Endothelial cell of umbilical vein (primary cell): Measurements from ENCODE around the gene CDC37L1. TPM values are rescaled to one million over a fixed set of nuclear protein-coding genes. Genes with fewer than 3 reads are reported as not detected.

Source experiments
- BruUV-seq: library from RNA; stranded (reverse); fragments of 400-500 nt; replicated peaks from 2 replicates; lab custom pipeline; 2021; lab: Mats Ljungman, UMichigan
- CTCF ChIA-PET: fragments of 300-600, 350-600 bp; sonication (Branson Sonifier 250); formaldehyde crosslinking; loops from one replicate; lab custom pipeline; 2021; ENCODE audit warnings: antibody characterized with exemption, inconsistent platforms; lab: Charles Lee
- POLR2A ChIA-PET: fragments of 300-600, 350-600 bp; sonication (Branson Sonifier 250); formaldehyde crosslinking; loops from one replicate; lab custom pipeline; 2021; ENCODE audit warnings: antibody characterized with exemption, inconsistent platforms; lab: Charles Lee
- DNase-seq: peaks from one replicate; pipeline ENCODE4 v3.0.0-alpha.2; 2011; ENCODE audit warnings: low read depth, low spot score
- FAIRE-seq: peaks from 2 replicates; lab custom pipeline; 2011; peaks lifted over from hg19 to GRCh38; lab: Jason Lieb, UNC
- H2AFZ ChIP-seq: 2 replicates; pipeline ENCODE4 v1.6.0; 2012; ENCODE audit warnings: low read depth, low read length, control low read depth, inconsistent platforms
- H3K27ac ChIP-seq: 2 replicates; pipeline ENCODE4 v1.5.1; 2011; ENCODE audit warnings: low read depth, mild to moderate bottlenecking, control low read depth, low read length, moderate library complexity; ENCODE audit not compliant: insufficient read depth
- H3K27me3 ChIP-seq, 2 experiments: 2 replicates each; pipeline versions ENCODE4 v1.6.0 to v1.6.1; 2011; ENCODE audit warnings: low read length in 2 of 2, mixed read lengths in 1 of 2; ENCODE audit not compliant: control insufficient read depth in 2 of 2, insufficient read depth in 2 of 2
- H3K36me3 ChIP-seq, 2 experiments: 2 replicates in 1 of 2; 3 replicates in 1 of 2; pipeline ENCODE4 v1.5.1; 2011; ENCODE audit warnings: low read length in 2 of 2, mild to moderate bottlenecking in 1 of 2, moderate library complexity in 1 of 2; ENCODE audit not compliant: control insufficient read depth in 2 of 2, insufficient read depth in 2 of 2; ENCODE audit errors: extremely low read depth in 1 of 2
- H3K4me1 ChIP-seq: 3 replicates; pipeline ENCODE4 v1.5.1; 2011; ENCODE audit warnings: mild to moderate bottlenecking, low read length; ENCODE audit not compliant: control insufficient read depth, insufficient read depth; ENCODE audit errors: extremely low read depth
- H3K4me2 ChIP-seq: 2 replicates; pipeline ENCODE4 v1.6.1; 2011; ENCODE audit warnings: low read length, control low read depth, mixed read lengths; ENCODE audit not compliant: insufficient read depth
- H3K4me3 ChIP-seq, 3 experiments: fragments of 200-600 bp in 1 of 3; sonication (generic), shearing (Covaris generic) in 1 of 3; replicated peaks in 1 of 3; 2 replicates each; pipeline ENCODE4 v1.5.1; 2011 to 2016; ENCODE audit warnings: control low read depth in 3 of 3, low read length in 3 of 3, mild to moderate bottlenecking in 2 of 3, inconsistent platforms in 1 of 3, low read depth in 1 of 3, moderate library complexity in 1 of 3; ENCODE audit not compliant: insufficient read depth in 1 of 3
- H3K79me2 ChIP-seq: 2 replicates; pipeline ENCODE4 v1.6.0; 2012; ENCODE audit warnings: low read length, inconsistent platforms; ENCODE audit not compliant: control insufficient read depth, insufficient read depth
- H3K9ac ChIP-seq: replicated peaks from 2 replicates; pipeline ENCODE3; 2011; ENCODE audit warnings: low read length, control low read depth; ENCODE audit not compliant: insufficient read depth; ENCODE audit errors: extremely low read depth
- H3K9me1 ChIP-seq: replicated peaks from 3 replicates; pipeline ENCODE4 v1.6.0; 2011; ENCODE audit warnings: mild to moderate bottlenecking, low read length; ENCODE audit not compliant: control insufficient read depth, insufficient read depth; ENCODE audit errors: extremely low read depth
- H3K9me3 ChIP-seq: replicated peaks from 2 replicates; pipeline ENCODE4 v1.5.1; 2012; ENCODE audit warnings: low read length, inconsistent platforms; ENCODE audit not compliant: control insufficient read depth, insufficient read depth
- H4K20me1 ChIP-seq: replicated peaks from 2 replicates; pipeline ENCODE3; 2011; ENCODE audit warnings: mild to moderate bottlenecking, low read length; ENCODE audit not compliant: control insufficient read depth, insufficient read depth; ENCODE audit errors: extremely low read depth
- EZH2 ChIP-seq: IDR thresholded peaks from 2 replicates; pipeline ENCODE4 v1.6.1; 2012; ENCODE audit warnings: borderline replicate concordance, low read depth, mild to moderate bottlenecking, moderate library complexity, low read length, inconsistent platforms; ENCODE audit not compliant: severe bottlenecking
- FOS ChIP-seq: IDR thresholded peaks from 2 replicates; pipeline ENCODE4 v1.6.1; 2011; ENCODE audit warnings: mild to moderate bottlenecking, low read length, moderate library complexity, borderline replicate concordance; ENCODE audit not compliant: insufficient read depth
- GATA2 ChIP-seq: IDR thresholded peaks from 2 replicates; pipeline ENCODE4 v1.7.0; 2011; ENCODE audit warnings: low read depth, mild to moderate bottlenecking, moderate library complexity, mixed read lengths, low read length; ENCODE audit not compliant: insufficient read length, insufficient read depth
- JUN ChIP-seq: IDR thresholded peaks from 2 replicates; pipeline ENCODE4 v1.6.1; 2011; ENCODE audit warnings: borderline replicate concordance, low read depth; ENCODE audit not compliant: insufficient read length, insufficient read depth
- MYC ChIP-seq: IDR thresholded peaks from one replicate; pipeline ENCODE4 v1.6.1; 2011; ENCODE audit warnings: mild to moderate bottlenecking, low read depth, low read length
- POLR2A ChIP-seq: IDR thresholded peaks from 2 replicates; pipeline ENCODE4 v1.6.1; 2012; ENCODE audit warnings: low read depth, mild to moderate bottlenecking, control low read depth, low read length
- POLR2AphosphoS5 ChIP-seq: IDR thresholded peaks from 2 replicates; pipeline ENCODE4 v1.6.1; 2012; ENCODE audit warnings: low read depth, mild to moderate bottlenecking, control low read depth, low read length, moderate library complexity; ENCODE audit not compliant: insufficient read depth
- dilution Hi-C: fragments of 300-500 bp; cut with MboI; formaldehyde crosslinking; loops from one replicate; pipeline ENCODE4 v1.15.0; 2019; ENCODE audit warnings: low sequenced_read_pairs; ENCODE audit not compliant: extremely low pct_ligation_motif_present
- intact Hi-C: fragments of 100-400 bp; cut with micrococcal nuclease; formaldehyde crosslinking; loops from one replicate; pipeline ENCODE4 v1.10.0; 2022
- polyA plus RNA-seq, 4 experiments: library from polyadenylated mRNA; depleted of rRNA in 3 of 4; stranded (reverse) in 3 of 4; unstranded in 1 of 4; fragments of >200 nt; gene quantifications; 2 replicates each; pipeline versions ENCODE4 v1.2.1 to v1.2.3, GENCODE V29; 2011 to 2012; ENCODE audit warnings: missing spikeins in 1 of 4
- total RNA-seq: library from RNA; stranded (reverse); gene quantifications from 2 replicates; pipeline ENCODE4 v1.2.3, GENCODE V29; 2021
- TF ChIP-seq, protein P1 (sequence below), 2 donors: IDR thresholded peaks; 1 replicate in 1 of 2; 2 replicates in 1 of 2; pipeline ENCODE4 v1.5.1; 2011; ENCODE audit warnings: low read length in 2 of 2, mild to moderate bottlenecking in 2 of 2, moderate library complexity in 2 of 2, control low read depth in 1 of 2, inconsistent platforms in 1 of 2, low read depth in 1 of 2; ENCODE audit not compliant: insufficient read depth in 1 of 2; ENCODE audit errors: extremely low read depth in 1 of 2
- TF ChIP-seq, protein P2 (sequence below): IDR thresholded peaks from 2 replicates; pipeline ENCODE4 v1.6.1; 2011; ENCODE audit not compliant: insufficient read depth, insufficient read length

The CDC37L1 gene
- total and polyA plus RNA-seq, 2 donors (not counting 3 experiments of a cell fraction or from before 2014, with no cell fraction given) = 2.6 to 6.8 TPM

DNA sequence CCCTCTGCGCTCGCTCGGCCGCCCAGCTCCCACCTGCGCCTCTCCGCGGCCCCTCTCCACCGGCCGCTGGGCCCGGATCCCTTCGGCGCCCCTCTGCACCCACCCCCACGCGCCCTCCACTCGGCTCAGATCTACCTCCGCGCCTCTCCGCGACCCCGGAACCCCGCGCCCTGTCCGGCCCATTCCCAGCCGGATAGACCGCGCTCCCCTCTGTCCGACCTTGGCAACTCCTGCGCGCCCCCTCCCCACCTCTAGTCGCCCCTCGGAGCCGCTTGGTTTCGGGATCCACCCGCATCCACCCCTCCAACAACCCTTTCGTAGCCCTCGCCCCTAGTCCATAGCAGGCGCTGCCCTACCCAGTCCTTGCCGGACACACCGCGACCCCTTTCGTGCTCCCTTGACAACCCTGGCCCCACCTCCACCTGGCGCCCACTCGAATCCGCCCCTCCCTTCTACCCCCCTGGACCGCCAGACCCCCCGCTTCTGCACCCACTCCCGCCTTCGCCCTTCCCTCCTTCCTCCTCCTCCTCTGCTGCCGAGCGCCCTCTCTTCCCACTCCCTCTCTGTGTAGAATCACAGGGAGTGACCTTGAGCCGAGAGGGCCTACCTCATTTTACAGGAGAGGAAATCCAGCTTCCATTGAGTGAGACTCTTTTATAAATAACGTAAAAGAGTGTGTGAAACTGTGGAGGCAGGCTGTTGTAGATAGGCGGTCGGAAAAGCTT is 62.2 kb downstream of the CDC37L1 start:
- Histone ChIP-seq H3K9me3 (no peaks in the 10 kb centered on the region), H3K4me3 (peak overlapping the region; percentile 69 to 94 (median 90)), H3K27me3 (no peaks in the 10 kb centered on the region), H3K4me1 (peaks cover 10% of the 10 kb centered on the region), H3K27ac (no peak overlapping the region), H3K79me2 (peaks cover 27% of the 10 kb centered on the region), H2AFZ (peak overlapping the region; percentile 99), H3K9ac (peak overlapping the region; percentile 92), H3K9me1 (no peaks in the 10 kb centered on the region), H4K20me1 (no peaks in the 10 kb centered on the region), H3K4me2 (peak overlapping the region; percentile 87), H3K36me3 (no peaks in the 10 kb centered on the region)
- no TSS peak for BruUV-seq
- intact Hi-C loops = loop anchor here (2.0 to 5.0 kb wide), 4 partner anchors 63 to 359 kb away; partner anchors contain the start of genes CDC37L1 and SLC1A1
- POLR2A ChIA-PET = no interaction called here
- peak; percentile 27 for DNase-seq
- FAIRE-seq = no peak
- dilution Hi-C loops = no loop called here
- CTCF ChIA-PET = interaction anchor here (1.0 to 2.4 kb wide), 8 partner anchors 8 to 1313 kb away, joined by 3 to 12 read pairs (median 4); no protein-coding TSS in a partner anchor
- TF ChIP-seq POLR2A (peak; percentile 2), POLR2AphosphoS5 (no peak)

DNA sequence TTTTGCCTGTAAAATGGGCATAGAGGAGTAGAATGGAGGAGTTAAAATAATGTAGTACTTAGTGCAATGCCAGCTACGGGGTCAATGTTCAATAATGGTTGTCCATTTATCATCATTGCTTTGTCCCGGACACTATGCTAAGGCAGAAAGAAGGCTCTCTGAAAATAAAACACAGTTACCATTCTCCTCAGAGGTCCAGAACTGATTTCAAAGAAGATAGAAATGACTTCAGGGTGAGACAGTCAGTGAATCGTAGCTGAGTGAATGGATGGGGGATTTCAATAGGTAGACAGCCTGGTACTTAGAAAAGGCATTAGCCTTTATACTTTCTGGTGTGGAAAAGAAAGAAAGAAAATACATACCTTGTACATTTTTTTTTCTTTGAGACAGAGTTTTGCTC is 62.9 kb downstream of the CDC37L1 start:
- Histone ChIP-seq H3K9me1 (no peaks in the 10 kb centered on the region), H3K9me3 (no peaks in the 10 kb centered on the region), H3K4me2 (no peak overlapping the region), H3K27ac (no peak overlapping the region), H3K4me1 (peaks cover 10% of the 10 kb centered on the region), H3K79me2 (peaks cover 24% of the 10 kb centered on the region), H2AFZ (no peak overlapping the region), H3K9ac (no peak overlapping the region), H3K36me3 (no peaks in the 10 kb centered on the region), H4K20me1 (no peaks in the 10 kb centered on the region), H3K4me3 (no peak overlapping the region), H3K27me3 (no peaks in the 10 kb centered on the region)
- dilution Hi-C loops = no loop called here
- ChIA-PET POLR2A (no interaction called here), CTCF (interaction anchor here (1.0 to 1.4 kb wide), 3 partner anchors 8 to 246 kb away, joined by 3 to 4 read pairs (median 4); no protein-coding TSS in a partner anchor)
- BruUV-seq = no TSS peak
- FAIRE-seq (no peak), DNase-seq (no peak)
- intact Hi-C loops = loop anchor here (5.0 kb wide), 2 partner anchors 145 to 250 kb away; partner anchors contain the start of gene SLC1A1
- TF ChIP-seq FOS = no peak
- TF ChIP-seq POLR2AphosphoS5 = no peak
- TF ChIP-seq JUN = no peak
- no peak for TF ChIP-seq POLR2A
- no peak for TF ChIP-seq GATA2
- no peak for TF ChIP-seq EZH2
- TF ChIP-seq, protein P1, sequence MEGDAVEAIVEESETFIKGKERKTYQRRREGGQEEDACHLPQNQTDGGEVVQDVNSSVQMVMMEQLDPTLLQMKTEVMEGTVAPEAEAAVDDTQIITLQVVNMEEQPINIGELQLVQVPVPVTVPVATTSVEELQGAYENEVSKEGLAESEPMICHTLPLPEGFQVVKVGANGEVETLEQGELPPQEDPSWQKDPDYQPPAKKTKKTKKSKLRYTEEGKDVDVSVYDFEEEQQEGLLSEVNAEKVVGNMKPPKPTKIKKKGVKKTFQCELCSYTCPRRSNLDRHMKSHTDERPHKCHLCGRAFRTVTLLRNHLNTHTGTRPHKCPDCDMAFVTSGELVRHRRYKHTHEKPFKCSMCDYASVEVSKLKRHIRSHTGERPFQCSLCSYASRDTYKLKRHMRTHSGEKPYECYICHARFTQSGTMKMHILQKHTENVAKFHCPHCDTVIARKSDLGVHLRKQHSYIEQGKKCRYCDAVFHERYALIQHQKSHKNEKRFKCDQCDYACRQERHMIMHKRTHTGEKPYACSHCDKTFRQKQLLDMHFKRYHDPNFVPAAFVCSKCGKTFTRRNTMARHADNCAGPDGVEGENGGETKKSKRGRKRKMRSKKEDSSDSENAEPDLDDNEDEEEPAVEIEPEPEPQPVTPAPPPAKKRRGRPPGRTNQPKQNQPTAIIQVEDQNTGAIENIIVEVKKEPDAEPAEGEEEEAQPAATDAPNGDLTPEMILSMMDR (IDR thresholded peaks at IDR 0.05; ENCODE audit: extremely low read depth in 1 of 2, insufficient read depth in 1 of 2, low read depth in 1 of 2, low read length in 2 of 2) = no peak
- no peak for TF ChIP-seq MYC
- TF ChIP-seq, protein P2, sequence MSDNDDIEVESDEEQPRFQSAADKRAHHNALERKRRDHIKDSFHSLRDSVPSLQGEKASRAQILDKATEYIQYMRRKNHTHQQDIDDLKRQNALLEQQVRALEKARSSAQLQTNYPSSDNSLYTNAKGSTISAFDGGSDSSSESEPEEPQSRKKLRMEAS = no peak
